Activated CD4-positive, CD25-positive, alpha-beta regulatory T cell treated with anti-CD3 and anti-CD28 coated beads, Interleukin-2, amount 50 U/mL, for 24 hours (primary cell): ENCODE data around the gene CTAGE8.
"Not testable (repeated sequence)": the region's sequence is repeated elsewhere in the genome, so short reads cannot be mapped to it uniquely, and the experiment has no call there.

Experiments used
- ATAC-seq, 2 donors: fragments of 150-1000 bp; cut with Tn5 transposase; one replicate each; pipeline ENCODE4 v1.10.0; 2021; ENCODE audit warnings: mild to moderate bottlenecking in 1 of 2, moderate library complexity in 1 of 2

CTAGE8 gene

GRCh38 chr7:144269188-144269587 is at the start of gene CTAGE8:
Gene CTAGE8 (minus strand): TSS chr7:144269288. CDS start chr7:144269250, 38 bp downstream.
- not testable (repeated sequence) for ATAC-seq

- not testable (repeated sequence) for ATAC-seq
Measured at GRCh38 chr7:144317537-144317936, 48.4 kb upstream of the CTAGE8 start.

GRCh38 chr7:144311872-144312469 is 42.9 kb upstream of the CTAGE8 start, which contains the start of gene OR2A1:
Gene OR2A1 (plus strand): TSS chr7:144312419. CDS start chr7:144318125, 5,706 bp downstream.
- not testable (repeated sequence) for ATAC-seq

GRCh38 chr7:144311218-144311617 is 42.1 kb upstream of the CTAGE8 start:
- not testable (repeated sequence) for ATAC-seq

- ATAC-seq, result not testable (repeated sequence)
Measured at GRCh38 chr7:144309702-144310101, 40.6 kb upstream of the CTAGE8 start.

- peak in 1 of 2 donors; percentile 30 for ATAC-seq
Measured at GRCh38 chr7:144305156-144305555, 36.1 kb upstream of the CTAGE8 start.

GRCh38 chr7:144303607-144304006 is 34.5 kb upstream of the CTAGE8 start:
- not testable (repeated sequence) for ATAC-seq

- peak; percentile 30 to 57 for ATAC-seq
Measured at GRCh38 chr7:144302578-144303303, 33.7 kb upstream of the CTAGE8 start.

GRCh38 chr7:144293794-144294499 is 24.9 kb upstream of the CTAGE8 start:
- peak; percentile 78 for ATAC-seq

- peak in 1 of 2 donors; percentile 20 for ATAC-seq
Measured at GRCh38 chr7:144292384-144293161, 23.5 kb upstream of the CTAGE8 start.

GRCh38 chr7:144291607-144292006 is 22.5 kb upstream of the CTAGE8 start:
- not testable (repeated sequence) for ATAC-seq

- ATAC-seq, result not testable (repeated sequence)
Measured at GRCh38 chr7:144287171-144287784, 18.2 kb upstream of the CTAGE8 start.

- not testable (repeated sequence) for ATAC-seq
Measured at GRCh38 chr7:144283716-144284115, 14.6 kb upstream of the CTAGE8 start.

- not testable (repeated sequence) for ATAC-seq
Measured at GRCh38 chr7:144282490-144282889, 13.4 kb upstream of the CTAGE8 start.

- not testable (repeated sequence) for ATAC-seq
Measured at GRCh38 chr7:144281981-144282380, 12.9 kb upstream of the CTAGE8 start.

- ATAC-seq, result not testable (repeated sequence)
Measured at GRCh38 chr7:144280010-144280409, 10.9 kb upstream of the CTAGE8 start.

GRCh38 chr7:144275281-144275680 is 6.2 kb upstream of the CTAGE8 start:
- ATAC-seq, result not testable (repeated sequence)

GRCh38 chr7:144264692-144265091 is 4.4 kb downstream of the CTAGE8 start, which contains the start of gene OR2A7:
Gene OR2A7 (minus strand): TSS chr7:144264792. CDS start chr7:144259628, 5,164 bp downstream.
- not testable (repeated sequence) for ATAC-seq

- ATAC-seq, result not testable (repeated sequence)
Measured at GRCh38 chr7:144262128-144262527, 7.0 kb downstream of the CTAGE8 start.

GRCh38 chr7:144259067-144259466 is 10.0 kb downstream of the CTAGE8 start:
- not testable (repeated sequence) for ATAC-seq

GRCh38 chr7:144256112-144256511 is 13.0 kb downstream of the CTAGE8 start:
- ATAC-seq, result no peak

GRCh38 chr7:144255471-144255897 is 13.6 kb downstream of the CTAGE8 start:
- ATAC-seq, result no peak
